Measurements from ENCODE around the gene LIPC.

LIPC gene

GRCh38 chr15:58475573-58476524 is 44.1 kb downstream of the LIPC start:
- DNase-seq (ENCODE audit: low read depth): no peak

- DNase-seq (ENCODE audit: low read depth): no peak
Measured at GRCh38 chr15:58476525-58477162, 44.9 kb downstream of the LIPC start.

GRCh38 chr15:58477170-58477569 is 45.4 kb downstream of the LIPC start:
- no peak for DNase-seq (ENCODE audit: low read depth)

- no peak for DNase-seq (ENCODE audit: low read depth)
Measured at GRCh38 chr15:58478035-58478434, 46.2 kb downstream of the LIPC start.

GRCh38 chr15:58478579-58478978 is 46.8 kb downstream of the LIPC start:
- no peak for DNase-seq (ENCODE audit: low read depth)

- no peak for DNase-seq (ENCODE audit: low read depth)
Measured at GRCh38 chr15:58479941-58480340, 48.1 kb downstream of the LIPC start.

- DNase-seq (ENCODE audit: low read depth): no peak
Measured at GRCh38 chr15:58483376-58483775, 51.6 kb downstream of the LIPC start.

GRCh38 chr15:58484791-58485600 is 53.2 kb downstream of the LIPC start:
- no peak for DNase-seq (ENCODE audit: low read depth)

GRCh38 chr15:58486062-58486461 is 54.3 kb downstream of the LIPC start:
- no peak for DNase-seq (ENCODE audit: low read depth)

- no peak for DNase-seq (ENCODE audit: low read depth)
Measured at GRCh38 chr15:58486564-58486963, 54.8 kb downstream of the LIPC start.

GRCh38 chr15:58487041-58487723 is 55.4 kb downstream of the LIPC start:
- no peak for DNase-seq (ENCODE audit: low read depth)

GRCh38 chr15:58487724-58488120 is 55.9 kb downstream of the LIPC start:
- DNase-seq (ENCODE audit: low read depth): no peak

- no peak for DNase-seq (ENCODE audit: low read depth)
Measured at GRCh38 chr15:58489289-58490085, 57.7 kb downstream of the LIPC start.

- DNase-seq (ENCODE audit: low read depth): no peak
Measured at GRCh38 chr15:58490086-58490887, 58.5 kb downstream of the LIPC start.

- DNase-seq (ENCODE audit: low read depth): no peak
Measured at GRCh38 chr15:58490888-58491473, 59.2 kb downstream of the LIPC start.

GRCh38 chr15:58491499-58492202 is 59.9 kb downstream of the LIPC start:
- DNase-seq (ENCODE audit: low read depth): no peak

- DNase-seq (ENCODE audit: low read depth): no peak
Measured at GRCh38 chr15:58492661-58493397, 61.0 kb downstream of the LIPC start.

GRCh38 chr15:58494567-58494966 is 62.8 kb downstream of the LIPC start:
- no peak for DNase-seq (ENCODE audit: low read depth)

Data from activated T-cell treated with anti-CD3 and anti-CD28 coated beads for 48 hours (primary cell).